Activated CD4-positive, alpha-beta T cell treated with anti-CD3 and anti-CD28 coated beads, Interleukin-2, amount 50 U/mL, for 48 hours (primary cell): ENCODE data around the gene FAM168B.
"Not testable (repeated sequence)": the region's sequence is repeated elsewhere in the genome, so short reads cannot be mapped to it uniquely, and the experiment has no call there.

Source experiments
- DNase-seq, 2 experiments: peaks; one replicate each; pipeline ENCODE4 v3.0.0-alpha.2; 2020

The FAM168B gene, protein sequence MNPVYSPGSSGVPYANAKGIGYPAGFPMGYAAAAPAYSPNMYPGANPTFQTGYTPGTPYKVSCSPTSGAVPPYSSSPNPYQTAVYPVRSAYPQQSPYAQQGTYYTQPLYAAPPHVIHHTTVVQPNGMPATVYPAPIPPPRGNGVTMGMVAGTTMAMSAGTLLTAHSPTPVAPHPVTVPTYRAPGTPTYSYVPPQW

DNA sequence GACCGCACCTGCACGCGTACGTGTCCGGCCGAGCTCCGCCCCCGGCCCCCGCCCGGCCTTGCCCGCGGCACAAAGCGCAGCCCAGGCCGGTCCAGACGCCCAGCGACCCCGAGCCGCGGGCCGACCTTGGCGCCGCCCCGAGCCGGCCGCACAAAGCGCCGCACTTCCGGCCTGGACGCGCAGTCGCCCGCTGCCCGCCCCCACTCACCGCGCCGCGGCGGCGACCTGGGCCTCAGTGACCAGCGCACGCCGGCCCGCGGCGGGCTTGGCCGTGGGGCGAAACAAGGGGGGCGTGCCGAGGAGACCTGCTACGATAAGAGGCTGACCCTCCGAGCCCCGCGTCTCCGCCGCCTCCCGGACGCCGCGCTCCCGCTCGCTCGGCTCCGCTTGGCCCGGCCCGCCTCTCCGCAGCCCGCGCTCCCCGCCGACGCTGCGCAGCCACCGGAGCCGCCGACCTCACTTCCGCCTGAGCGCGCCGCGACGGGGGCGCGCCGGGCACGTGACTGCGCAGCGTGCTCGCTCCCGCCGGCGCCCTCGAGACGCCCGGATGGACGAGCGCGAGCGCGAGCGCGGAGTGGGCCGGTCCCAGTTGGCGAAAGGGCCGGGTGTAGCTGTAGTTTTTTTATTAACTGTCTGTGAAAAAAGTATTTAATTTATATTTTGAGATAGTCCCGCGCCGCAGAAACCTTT, at the start of gene FAM168B:
FAM168B (minus strand) TSS at position 455 of the 690 bp plus-strand sequence. CDS start 10,814 bp downstream, outside the sequence.
- peak; percentile 82 to 86 for DNase-seq

- no peak for DNase-seq
These were observed 49.6 kb upstream of the FAM168B start for GRCh38 chr2:131142849-131143248.

- no peak for DNase-seq
These were observed 47.3 kb upstream of the FAM168B start for GRCh38 chr2:131140581-131140980.

- DNase-seq, result no peak
These were observed 39.5 kb upstream of the FAM168B start for GRCh38 chr2:131132729-131133128.

DNA sequence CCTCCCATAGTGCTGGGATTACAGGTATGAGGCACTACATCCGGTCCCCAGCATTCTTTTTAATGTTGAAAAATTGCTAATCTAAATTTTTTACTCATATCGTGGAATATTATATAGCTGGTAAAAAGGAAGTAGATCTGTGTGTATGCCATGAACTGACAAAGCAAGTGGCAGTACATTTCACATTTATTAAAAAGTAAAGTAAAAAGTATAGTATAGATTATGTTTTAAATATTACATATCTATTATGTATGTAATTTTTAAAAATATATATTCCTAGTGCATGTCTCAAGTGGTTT, 37.0 kb upstream of the FAM168B start:
- no peak for DNase-seq

DNA sequence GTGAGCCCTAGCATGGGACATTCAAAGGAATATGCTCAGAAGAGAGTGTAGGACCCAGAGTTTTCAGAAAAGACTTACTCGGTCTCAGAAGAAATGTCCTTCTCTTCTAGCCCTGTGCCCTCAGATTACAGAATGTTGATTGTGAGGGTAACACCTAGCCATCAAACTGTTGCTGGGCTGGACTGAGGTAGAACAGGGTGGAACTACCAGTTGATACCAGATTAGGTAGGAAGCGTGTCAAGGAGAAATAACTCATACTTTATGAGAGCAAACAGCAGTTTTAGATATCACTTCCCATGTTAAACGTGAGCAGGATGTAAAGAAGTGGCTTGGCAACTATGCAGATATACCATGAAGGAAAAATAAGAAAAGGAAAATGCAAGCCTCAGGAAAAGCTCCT, 34.7 kb upstream of the FAM168B start:
- DNase-seq, result no peak

- no peak for DNase-seq
These were observed 33.8 kb upstream of the FAM168B start for GRCh38 chr2:131127076-131127475.

- no peak for DNase-seq
These were observed 33.2 kb upstream of the FAM168B start for GRCh38 chr2:131126436-131126835.

DNA sequence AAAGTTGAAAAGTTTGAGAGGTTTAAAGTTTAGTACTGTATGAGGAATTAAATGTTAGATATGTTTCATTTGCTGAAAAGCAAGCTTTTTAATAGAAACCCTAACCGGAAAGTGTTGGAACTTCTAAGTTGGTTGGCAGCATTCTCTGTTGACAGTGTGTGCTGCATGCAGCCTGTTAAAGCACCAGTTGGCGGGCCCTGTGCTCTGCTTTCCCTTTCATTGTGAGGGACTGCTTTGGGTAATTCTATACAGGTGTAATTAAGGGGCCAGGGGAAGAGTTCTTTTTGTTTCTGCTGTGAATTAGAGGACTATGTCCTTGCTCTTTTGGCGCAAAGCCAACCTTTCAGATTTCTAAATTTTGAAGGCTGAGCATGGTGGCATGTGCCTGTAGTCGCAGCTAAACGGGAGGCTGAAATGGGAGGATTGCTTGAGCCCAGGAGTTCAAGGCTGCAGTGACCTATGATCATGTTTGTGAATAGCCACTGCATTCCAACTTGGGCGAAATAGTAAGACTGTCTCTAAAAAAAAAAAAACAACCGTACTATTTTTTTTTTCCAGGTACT, 32.0 kb upstream of the FAM168B start:
- no peak for DNase-seq

DNA sequence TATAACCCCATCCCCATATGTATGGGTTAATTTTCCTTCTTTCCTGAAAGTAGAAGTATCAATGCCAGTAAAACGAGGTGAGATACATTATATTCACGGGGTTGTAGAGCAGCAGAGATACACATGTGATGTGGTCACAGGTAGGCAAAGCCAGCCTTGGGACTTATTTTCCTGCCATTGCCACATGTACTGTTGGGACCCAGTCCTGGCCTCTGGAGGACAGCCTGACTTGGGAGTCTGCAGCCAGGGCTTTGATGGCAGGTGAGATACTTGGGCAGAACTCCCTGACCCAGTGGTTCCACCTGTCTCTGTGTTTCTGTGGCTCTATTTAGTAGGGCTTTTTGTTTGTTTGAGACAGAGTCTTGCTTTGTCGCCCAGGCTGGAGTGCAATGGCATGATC, 29.9 kb upstream of the FAM168B start:
- DNase-seq, result no peak

DNA sequence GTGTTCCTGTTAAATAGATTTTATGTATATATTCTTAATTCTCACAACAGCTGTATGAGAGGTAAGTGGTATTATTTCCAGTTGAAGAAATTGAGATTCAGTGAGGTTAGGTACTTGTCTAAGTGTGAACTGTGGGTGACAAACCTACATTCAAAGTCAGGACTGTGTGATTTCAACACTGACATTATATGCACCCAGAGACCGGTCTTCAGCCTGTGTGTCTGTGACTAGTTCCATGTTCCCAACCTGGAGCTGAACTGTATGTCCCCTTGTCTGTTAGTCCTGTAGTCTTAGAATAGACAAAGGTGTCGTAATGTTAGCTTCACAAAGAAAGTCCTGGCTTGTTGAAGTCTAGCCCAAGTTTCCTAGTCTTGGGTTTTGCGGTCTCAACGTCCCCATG, 29.2 kb upstream of the FAM168B start:
- no peak for DNase-seq

DNA sequence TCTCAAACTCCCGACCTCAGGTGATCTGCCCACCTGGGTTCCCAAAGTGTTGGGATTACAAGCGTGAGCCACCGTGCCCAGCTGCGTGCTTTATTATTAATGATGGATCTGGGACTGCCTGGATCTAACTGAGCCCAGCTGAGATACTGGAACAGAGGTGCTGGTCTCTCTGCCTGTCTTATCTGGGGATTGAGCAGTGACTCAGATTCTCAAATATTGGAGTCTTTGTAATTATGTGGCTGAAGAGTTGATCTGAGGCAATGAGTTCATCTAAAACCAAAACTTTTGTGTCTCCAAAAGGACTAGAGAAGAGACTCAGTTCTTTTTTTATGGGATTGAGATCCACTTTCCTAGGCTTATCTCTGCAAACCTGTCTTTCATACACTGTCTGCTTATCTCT, 28.2 kb upstream of the FAM168B start:
- DNase-seq, result no peak

- DNase-seq, result no peak
These were observed 27.6 kb upstream of the FAM168B start for GRCh38 chr2:131120815-131121317.

DNA sequence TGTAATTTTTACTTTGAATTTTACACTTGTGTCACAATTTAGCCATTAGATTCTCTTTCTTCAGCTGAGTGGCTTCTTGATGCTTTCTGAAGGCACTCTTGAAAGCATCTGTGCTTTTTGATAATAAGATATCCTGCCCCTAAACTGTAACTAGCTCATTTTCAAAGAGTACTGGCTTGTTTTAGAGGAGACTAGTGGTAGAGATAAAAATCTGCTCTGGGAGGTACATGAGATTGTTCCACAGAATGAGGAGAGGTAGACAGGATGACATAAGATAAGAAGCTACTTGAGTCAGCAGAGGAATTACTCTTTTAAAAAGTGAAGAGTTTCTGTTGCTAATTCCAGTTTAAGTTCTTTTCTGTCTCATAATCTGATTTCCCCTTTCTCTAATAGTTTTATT, 22.5 kb upstream of the FAM168B start:
- no peak for DNase-seq

GRCh38 chr2:131114950-131115349, 21.7 kb upstream of the FAM168B start:
- not testable (repeated sequence) for DNase-seq

GRCh38 chr2:131113566-131114227, 20.4 kb upstream of the FAM168B start:
- no peak for DNase-seq

DNA sequence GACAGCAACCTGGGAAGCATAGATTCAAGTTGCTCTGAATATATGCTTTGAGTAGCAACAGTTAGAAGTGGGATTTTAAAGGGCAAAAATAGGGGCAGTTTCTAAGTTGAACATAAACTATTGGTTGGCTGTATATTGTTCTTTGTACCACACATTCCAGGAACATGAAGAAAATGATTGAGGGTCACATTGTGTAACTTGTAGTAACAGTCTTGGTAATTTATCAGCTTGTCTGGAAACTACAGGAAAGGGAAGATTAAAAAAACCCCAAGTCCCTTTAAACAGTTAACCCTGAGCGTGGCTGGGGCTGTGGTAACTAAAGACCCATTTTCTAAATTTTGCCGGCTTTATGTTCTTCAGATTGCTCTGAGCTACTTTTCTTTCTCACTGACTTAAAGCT, 19.3 kb upstream of the FAM168B start:
- DNase-seq, result no peak

GRCh38 chr2:131105950-131106801, 12.9 kb upstream of the FAM168B start:
- peak; percentile 53 to 58 for DNase-seq

- DNase-seq, result peak; percentile 91 to 94
These were observed 12.1 kb upstream of the FAM168B start, which contains the start of gene PLEKHB2 for GRCh38 chr2:131105156-131105949. PLEKHB2 (plus strand) TSS chr2:131105336; CDS start chr2:131120942, 15,606 bp downstream.

GRCh38 chr2:131104487-131105155, 11.4 kb upstream of the FAM168B start:
- DNase-seq, result peak; percentile 29 to 47

- no peak for DNase-seq
These were observed 9.9 kb upstream of the FAM168B start for GRCh38 chr2:131103165-131103564.
